GM12875 (cell line): ENCODE measurements around the gene AFG1L.

ENCODE experiments used
- H3K4me3 ChIP-seq: one replicate; pipeline ENCODE4 v1.5.1; 2011; ENCODE audit warnings: low read depth, low read length, control low read depth
- TF ChIP-seq, protein P1 (sequence below): IDR thresholded peaks from 2 replicates; pipeline ENCODE4 v1.5.1; 2011; ENCODE audit warnings: low read depth, mild to moderate bottlenecking, control low read depth, inconsistent platforms, low read length, moderate library complexity, borderline replicate concordance; ENCODE audit not compliant: insufficient read depth

AFG1L gene

DNA sequence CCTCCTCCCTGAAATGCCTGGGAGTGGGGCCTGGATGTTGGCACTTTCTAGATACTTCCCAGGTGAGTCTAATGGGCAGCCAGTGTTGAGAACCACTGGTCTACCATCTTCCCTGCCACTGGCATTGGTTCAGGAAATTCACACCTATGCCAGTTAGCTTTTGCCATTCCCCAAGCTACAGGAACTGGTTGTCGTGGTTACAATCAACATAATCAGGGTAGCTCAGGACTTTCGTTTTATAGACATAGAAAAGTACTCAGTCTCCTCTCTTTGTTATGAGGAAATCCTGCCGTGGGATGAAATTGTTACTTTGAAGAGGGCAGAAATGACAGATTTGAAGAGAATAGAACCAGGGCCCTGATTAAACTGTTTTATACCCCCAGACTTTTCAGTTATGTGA, 137.9 kb downstream of the AFG1L start:
- TF ChIP-seq, protein P1, sequence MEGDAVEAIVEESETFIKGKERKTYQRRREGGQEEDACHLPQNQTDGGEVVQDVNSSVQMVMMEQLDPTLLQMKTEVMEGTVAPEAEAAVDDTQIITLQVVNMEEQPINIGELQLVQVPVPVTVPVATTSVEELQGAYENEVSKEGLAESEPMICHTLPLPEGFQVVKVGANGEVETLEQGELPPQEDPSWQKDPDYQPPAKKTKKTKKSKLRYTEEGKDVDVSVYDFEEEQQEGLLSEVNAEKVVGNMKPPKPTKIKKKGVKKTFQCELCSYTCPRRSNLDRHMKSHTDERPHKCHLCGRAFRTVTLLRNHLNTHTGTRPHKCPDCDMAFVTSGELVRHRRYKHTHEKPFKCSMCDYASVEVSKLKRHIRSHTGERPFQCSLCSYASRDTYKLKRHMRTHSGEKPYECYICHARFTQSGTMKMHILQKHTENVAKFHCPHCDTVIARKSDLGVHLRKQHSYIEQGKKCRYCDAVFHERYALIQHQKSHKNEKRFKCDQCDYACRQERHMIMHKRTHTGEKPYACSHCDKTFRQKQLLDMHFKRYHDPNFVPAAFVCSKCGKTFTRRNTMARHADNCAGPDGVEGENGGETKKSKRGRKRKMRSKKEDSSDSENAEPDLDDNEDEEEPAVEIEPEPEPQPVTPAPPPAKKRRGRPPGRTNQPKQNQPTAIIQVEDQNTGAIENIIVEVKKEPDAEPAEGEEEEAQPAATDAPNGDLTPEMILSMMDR, result no peak
- no peak overlapping the region for H3K4me3 ChIP-seq

DNA sequence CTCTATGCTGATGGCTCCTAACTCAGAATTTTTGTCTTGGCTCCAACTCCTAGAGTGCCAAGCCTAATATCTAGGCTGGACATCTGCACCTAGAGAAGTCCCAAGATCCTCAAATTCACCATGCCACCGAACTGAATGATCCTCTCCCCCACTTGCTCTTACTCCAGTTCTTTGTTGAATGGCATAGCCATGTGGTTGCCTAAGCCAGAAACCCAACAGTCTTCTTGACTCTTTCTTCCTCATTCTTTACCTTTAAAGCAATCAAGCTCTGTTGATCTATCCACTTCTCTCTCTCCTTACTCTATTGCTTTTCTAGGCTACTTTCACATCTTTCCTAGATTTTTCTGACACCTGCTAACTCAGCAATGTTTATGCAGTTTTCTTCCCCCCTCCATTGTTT, 139.4 kb downstream of the AFG1L start:
- TF ChIP-seq, protein P1, result no peak
- H3K4me3 ChIP-seq, result no peak overlapping the region

DNA sequence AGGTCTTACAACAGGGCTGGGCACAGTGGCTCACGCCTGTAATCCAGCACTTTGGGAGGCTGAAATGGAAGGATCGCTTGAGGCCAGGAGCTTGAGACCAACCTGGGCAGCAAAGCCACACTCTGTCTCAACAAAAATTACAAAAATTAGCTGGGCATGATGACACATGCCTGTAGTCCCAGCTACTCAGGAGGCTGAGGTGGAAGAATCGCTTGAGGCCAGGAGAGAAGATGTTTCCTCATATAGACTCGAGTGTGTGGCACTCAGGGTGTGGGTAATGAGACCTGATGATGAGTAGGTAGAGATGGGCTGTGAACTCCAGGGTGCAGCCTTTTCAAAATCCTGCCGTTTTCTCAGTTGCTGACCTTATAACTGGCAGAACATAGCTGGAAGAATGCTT, 140.5 kb downstream of the AFG1L start:
- TF ChIP-seq, protein P1, result no peak
- no peak overlapping the region for H3K4me3 ChIP-seq

DNA sequence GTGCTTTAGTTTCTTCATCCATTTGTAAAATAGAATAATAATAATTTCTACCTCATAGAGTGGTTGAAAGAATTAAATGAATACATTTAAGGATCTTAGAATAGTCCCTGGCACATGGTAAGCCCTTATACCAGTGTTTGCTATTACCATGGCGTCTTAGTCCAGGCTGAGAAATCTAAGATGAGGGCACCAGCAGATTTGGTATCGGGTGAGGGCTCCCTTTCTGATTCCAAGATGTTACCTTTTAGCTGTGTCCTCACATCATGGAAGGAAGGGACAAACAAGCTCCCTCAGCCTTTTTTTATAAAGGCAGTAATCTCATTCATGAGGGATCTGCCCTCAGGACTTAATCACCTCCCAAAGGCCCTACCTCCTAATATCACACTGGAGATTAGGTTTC, 141.9 kb downstream of the AFG1L start:
- H3K4me3 ChIP-seq, result no peak overlapping the region
- TF ChIP-seq, protein P1, result no peak

DNA sequence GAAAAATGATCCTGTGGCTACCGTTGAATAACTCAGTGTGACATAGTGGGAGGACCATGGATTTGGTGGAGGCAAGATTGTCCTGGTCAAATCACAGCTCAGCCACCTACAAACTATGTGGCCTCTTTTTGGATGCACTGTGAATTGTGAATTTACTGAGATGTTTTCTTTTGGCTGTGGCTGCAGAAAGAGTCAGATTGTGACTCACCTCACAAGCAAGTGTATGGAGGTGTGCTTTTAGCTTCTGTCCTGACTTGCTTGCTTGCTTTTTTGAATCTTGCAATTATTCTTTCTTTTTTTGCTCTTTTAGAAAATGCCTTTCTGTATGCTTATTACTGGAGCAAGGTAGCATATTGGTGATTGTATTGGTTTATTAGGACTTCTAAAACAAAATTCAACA, 143.0 kb downstream of the AFG1L start:
- TF ChIP-seq, protein P1, result no peak
- no peak overlapping the region for H3K4me3 ChIP-seq

DNA sequence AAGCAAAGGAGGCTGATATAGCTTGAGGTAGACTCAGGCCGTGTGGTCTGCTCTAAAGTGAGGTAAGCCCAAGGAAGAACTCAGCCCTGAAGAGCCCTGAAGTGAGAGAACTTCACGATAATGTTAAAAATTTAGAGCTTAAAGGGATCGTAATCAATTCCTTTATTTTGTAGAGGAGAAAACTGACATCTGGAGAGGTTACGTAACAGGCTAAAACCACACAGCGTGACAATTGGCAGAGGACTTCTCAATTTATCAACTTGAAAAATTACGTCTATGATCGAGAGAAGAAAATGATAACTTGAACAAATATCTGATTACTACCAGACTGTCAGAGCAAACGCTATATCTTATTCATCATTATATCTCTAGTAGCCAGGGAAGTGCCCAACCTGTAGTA, 144.1 kb downstream of the AFG1L start:
- H3K4me3 ChIP-seq, result no peak overlapping the region
- TF ChIP-seq, protein P1, result no peak

DNA sequence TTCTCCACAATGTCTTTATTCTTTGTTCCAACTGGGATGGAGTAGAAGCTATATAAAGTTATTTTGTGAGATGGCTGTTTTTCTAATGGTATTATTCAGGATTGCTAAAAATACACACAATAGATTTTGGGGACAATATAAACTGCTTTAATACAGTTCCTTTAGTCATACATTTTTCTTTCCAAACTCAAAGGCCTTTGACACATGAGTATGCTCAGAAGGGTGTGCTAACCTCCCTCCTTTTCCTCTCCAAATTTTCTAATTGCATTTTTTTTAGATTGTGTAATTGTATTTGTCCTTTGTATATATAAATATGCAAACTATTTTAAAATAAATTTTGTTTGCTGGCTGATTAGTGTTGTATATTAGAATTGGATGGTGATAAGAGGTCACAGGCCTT, 146.3 kb downstream of the AFG1L start:
- H3K4me3 ChIP-seq, result no peak overlapping the region
- TF ChIP-seq, protein P1, result no peak
